D721Med (cell line): ENCODE data around the gene VAMP8.
"Not testable (repeated sequence)": the region's sequence is repeated elsewhere in the genome, so short reads cannot be mapped to it uniquely, and the experiment has no call there.

Source experiments
- DNase-seq: peaks from one replicate; pipeline ENCODE4 v3.0.0; 2011; ENCODE audit warnings: low spot score; ENCODE audit not compliant: insufficient read length
- FAIRE-seq: peaks from 2 replicates; lab custom pipeline; 2011; peaks lifted over from hg19 to GRCh38; lab: Jason Lieb, UNC
- TF ChIP-seq, protein P1 (sequence below): IDR thresholded peaks from 2 replicates; pipeline ENCODE4 v1.5.1; 2012; ENCODE audit warnings: mild to moderate bottlenecking, control low read depth; ENCODE audit not compliant: insufficient read depth; ENCODE audit errors: missing control alignments

Gene VAMP8

DNA sequence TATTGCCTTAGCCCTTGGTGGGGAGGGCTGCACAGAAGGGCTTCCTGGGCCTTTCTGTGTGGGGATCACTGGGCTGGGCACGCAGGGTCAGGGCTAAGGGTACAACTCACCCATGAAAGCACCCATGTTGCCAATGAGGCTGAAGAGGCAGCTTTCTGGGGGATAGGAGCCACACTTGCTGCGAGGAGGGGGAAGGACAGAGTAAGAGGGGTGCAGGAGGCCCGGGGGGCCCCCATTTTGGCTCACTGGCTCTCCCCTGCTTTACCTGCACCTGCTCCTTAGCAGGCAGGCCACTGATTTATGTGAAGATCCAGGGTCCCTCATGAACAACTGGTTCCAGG, 22.8 kb downstream of the VAMP8 start:
- TF ChIP-seq, protein P1, sequence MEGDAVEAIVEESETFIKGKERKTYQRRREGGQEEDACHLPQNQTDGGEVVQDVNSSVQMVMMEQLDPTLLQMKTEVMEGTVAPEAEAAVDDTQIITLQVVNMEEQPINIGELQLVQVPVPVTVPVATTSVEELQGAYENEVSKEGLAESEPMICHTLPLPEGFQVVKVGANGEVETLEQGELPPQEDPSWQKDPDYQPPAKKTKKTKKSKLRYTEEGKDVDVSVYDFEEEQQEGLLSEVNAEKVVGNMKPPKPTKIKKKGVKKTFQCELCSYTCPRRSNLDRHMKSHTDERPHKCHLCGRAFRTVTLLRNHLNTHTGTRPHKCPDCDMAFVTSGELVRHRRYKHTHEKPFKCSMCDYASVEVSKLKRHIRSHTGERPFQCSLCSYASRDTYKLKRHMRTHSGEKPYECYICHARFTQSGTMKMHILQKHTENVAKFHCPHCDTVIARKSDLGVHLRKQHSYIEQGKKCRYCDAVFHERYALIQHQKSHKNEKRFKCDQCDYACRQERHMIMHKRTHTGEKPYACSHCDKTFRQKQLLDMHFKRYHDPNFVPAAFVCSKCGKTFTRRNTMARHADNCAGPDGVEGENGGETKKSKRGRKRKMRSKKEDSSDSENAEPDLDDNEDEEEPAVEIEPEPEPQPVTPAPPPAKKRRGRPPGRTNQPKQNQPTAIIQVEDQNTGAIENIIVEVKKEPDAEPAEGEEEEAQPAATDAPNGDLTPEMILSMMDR, result no peak
- peak; percentile 7 for DNase-seq
- FAIRE-seq, result no peak

DNA sequence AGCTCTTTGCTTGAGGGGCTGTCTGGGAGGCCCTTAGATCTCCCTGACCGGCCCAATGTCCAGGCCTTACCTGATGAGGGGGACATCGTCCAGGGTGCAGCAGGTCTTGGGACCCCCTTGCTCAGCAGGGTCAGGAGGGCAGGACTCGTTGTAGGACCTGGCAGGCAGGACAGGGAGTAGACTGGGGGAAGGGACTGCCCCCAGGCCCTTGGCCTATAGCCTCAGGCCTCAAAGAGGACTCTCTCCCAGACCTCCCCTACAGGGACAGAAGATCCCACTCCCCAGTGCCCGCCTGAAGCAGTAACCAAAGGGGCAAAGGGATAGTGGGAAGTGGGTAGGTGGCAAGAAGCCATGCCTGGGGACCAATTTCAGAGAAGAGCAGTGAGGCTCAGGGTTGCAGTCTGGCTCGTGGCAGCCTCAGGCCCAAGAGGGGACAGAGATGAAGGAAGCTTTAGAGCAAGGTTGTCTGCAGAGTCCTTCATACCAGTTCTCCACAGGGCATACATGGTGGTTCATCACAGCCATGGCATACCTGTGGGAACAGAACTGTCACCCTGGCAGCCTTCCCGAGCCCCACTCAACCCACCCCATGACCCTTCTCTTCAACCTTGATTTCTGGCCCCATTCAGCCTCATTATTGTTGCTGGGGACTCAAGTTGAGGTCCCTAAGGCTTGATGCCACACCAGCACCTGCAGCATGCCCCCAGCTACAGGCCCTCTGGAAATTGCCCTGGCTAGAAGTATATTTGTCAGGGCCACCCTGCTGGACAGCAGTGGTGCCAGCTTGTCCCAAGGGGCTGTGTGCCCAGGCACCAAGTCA, 23.8 kb downstream of the VAMP8 start:
- FAIRE-seq, result no peak
- TF ChIP-seq, protein P1, result no peak
- peak; percentile 2 for DNase-seq

GRCh38 chr2:85601771-85602475, 24.5 kb downstream of the VAMP8 start:
- no peak for FAIRE-seq
- TF ChIP-seq, protein P1, result no peak
- DNase-seq, result no peak

GRCh38 chr2:85602476-85603234, 25.3 kb downstream of the VAMP8 start, which contains the start of gene TMEM150A:
Gene TMEM150A (minus strand): TSS chr2:85602698. CDS start chr2:85601948, 750 bp downstream.
- DNase-seq (peak; percentile 88), FAIRE-seq (no peak)
- TF ChIP-seq, protein P1, result peak; percentile 15

GRCh38 chr2:85604133-85604444, 26.7 kb downstream of the VAMP8 start:
- not testable (repeated sequence) for FAIRE-seq, DNase-seq

DNA sequence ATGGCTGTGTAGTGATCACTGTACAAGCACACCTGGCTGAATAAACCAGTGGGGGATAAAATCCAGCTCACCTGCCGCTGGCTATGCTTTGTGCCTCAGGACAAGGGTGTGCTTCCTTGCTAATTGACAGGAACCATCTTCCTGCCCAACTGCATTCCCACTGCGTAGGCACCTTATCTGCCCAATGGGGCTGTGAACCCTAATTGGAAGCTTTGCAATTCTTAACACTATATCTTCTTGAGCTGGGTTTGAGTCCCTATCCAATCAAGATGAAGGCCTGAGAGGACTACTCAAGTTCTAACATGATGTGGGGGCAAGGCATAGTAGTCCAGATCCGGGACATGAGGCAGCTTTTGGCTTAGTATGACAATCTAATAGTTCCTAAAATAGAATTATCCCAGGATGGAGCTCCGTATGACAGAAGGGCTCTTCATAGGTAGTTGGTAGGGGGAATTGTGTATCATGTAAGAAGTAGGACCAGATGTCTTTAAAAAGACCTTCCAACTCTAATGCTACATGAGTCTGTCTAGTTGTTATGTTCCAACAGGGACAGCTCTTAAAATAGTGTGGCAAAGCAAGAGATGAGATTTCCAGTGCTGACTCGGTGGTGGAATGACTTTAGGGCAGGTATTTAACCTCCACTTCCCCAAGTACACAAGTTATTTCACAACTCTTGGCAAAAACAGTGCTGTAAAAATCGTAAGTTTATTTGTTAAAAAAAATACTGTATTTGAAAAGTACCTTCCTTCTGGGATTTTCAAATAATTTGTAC, 27.4 kb downstream of the VAMP8 start:
- TF ChIP-seq, protein P1, result no peak
- no peak for DNase-seq
- FAIRE-seq, result no peak
